Kidney tubule cell (primary cell): Measurements from ENCODE around the gene ZC3H18.

Source experiments
- DNase-seq: peaks from one replicate; pipeline ENCODE4 v3.0.0-alpha.2; 2018; ENCODE audit warnings: low spot score

Gene ZC3H18

DNA sequence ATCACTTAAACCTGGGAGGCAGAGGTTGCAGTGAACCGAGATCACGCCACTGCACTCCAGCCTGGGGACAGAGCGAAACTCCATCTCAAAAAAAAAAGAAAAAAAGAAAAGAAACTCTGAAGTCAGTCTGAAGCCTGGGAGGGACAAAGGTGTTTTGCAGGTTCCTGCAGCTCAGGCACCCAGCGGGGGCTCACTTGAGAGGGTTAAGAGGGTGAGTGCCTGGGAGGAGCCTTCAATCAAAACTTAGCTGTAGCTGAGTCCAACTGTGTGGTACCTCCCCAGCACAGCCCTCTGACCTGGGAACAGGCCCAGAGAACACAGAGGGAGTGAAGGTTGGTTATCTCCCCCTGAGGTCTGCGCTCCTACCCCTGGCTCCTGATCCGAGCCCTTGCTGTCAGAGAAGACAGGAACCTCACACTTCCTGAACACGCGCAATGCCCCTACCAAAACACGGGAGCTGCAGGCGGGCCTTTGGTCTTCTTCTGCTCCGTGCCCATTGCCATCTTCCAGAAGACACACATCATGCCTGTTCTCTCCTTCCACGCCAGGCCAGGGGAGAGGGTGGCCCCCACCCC is 20.4 kb upstream of the ZC3H18 start:
- DNase-seq, result no peak

DNA sequence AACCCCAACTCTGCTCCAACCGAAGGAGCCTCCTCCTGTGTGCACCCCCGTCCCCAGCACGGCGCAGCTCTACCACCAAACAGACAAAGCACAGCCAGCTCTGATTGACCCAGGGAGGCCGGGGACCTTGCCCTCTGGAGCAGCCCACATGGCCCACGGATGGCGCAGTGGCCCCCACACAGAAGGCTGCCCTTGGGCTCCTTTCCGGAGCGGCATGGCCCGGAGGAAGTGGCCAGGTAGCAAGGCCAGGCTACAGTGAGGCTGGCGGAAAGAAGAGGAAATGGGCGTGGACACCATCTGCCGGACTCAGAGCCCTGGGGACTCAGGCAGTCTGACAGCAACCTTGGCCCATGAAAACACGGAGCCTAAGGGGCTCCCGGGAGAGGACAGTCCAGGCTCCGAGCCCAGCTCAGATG is 19.9 kb upstream of the ZC3H18 start:
- DNase-seq, result no peak

DNA sequence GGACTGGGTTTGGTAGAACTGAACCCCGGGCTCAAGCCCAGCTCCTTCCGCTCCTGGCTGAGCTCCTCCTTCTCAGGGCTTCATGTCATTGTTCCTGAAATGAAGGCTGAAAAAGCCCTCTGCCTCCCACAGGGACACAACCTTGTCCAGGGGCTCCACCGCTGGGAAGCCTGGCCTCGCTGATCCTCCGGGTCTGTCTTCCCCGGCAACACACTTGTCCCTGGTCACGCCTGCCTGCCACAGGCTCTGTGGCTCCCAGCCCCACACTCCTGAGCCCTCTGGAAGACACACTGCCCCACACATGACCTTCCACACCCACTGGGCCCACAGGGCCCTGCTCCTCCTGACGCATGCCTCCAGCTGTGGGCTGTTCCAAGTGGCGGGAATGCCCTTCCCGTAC is 18.0 kb upstream of the ZC3H18 start:
- no peak for DNase-seq

DNA sequence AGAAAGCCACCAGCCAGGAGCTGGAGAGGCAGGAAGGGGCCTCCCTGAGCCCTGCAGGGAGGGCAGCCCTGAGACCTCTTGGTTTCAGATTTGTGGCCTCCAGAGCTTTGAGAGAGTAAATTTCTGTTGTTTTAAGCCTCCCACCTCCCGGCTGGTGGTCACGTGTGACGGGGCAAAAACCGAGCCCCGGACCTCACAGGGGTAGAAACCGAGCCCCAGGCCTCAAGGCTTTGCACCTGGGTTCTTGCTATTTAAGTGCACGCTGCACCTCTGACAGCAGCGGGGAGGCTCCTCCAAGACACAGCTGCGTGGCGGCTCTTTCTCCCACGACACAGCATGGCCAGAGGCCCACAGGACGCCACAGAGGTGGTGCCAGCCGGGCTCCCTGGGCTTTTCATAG is 17.4 kb upstream of the ZC3H18 start:
- DNase-seq, result no peak

DNA sequence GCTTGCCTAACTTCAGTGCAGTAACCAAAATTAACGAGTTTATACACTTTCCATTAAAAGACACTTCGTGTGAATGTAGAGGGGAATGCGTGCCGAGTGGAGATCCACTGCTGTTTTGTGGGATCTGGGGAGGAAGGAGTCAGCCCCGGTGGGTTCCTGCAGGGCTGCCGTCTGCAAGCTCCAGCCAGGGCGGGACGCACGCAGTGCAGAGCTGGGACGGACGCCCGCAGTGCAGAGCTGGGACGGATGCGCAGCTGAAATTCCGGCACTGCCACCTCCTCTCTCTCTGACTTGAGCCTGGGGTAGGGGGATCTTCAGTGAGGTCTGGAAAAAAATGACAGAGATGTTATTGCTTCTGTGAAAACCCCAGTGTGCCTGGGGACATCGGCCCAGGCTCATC is 16.5 kb upstream of the ZC3H18 start:
- no peak for DNase-seq

DNA sequence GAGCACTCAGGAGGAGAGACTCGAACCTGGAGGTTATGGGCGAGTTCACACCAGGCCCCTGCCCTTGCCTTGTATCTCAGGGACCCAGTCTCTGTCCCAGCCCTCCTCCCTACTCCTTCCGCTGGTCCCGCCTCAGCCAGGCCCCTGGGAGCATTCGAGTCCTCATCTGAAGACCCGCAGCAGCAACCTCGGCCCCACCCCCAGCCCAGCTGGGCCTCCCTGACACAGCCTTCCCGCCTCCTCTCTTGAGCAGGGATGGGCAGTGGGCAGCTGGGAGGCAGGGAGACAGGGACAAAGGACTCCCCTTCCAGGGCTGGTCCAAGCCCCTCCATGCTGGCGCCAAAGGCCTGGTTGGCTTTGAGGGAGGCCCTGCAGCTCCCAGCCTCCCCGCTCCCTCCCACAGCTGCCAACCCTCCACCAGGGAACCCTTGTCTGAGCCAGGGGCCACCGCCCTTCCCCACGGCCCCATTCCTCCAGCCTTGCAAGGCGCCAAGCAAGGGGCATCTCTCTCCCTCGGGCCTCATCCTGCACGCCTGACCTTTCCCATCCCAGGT is 15.4 kb upstream of the ZC3H18 start:
- no peak for DNase-seq

DNA sequence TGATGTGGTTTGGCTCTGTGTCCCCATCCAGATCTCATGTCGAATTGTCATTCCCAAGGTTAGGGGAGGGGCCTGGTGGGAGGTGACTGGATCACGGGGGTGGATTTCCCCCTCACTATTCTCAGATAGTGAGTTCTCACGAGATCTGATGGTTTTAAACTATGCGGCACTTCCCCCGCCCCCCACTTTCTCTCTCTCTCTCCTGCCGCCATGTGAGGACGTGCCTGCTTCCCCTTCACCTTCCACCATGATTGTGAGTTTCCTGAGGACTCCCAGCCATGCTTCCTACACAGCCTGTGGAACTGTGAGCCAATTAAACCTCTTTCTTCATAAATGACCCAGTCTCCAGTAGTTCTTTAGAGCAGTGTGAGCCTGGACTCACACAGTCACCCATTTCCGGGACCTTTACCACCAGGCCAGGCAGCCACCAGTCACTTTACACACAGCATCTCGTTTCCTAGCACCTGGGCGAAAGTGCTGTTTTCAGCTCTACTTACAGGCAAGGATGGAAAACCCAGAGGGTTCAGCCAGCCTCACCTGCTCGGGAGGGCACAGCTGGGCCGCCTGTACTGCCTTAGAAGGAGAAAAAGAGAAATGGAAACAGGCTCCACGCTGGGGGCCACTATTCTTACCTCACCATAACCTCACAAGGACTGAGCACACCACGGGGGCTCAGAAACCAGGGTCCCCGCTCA is 13.8 kb upstream of the ZC3H18 start:
- DNase-seq, result no peak

DNA sequence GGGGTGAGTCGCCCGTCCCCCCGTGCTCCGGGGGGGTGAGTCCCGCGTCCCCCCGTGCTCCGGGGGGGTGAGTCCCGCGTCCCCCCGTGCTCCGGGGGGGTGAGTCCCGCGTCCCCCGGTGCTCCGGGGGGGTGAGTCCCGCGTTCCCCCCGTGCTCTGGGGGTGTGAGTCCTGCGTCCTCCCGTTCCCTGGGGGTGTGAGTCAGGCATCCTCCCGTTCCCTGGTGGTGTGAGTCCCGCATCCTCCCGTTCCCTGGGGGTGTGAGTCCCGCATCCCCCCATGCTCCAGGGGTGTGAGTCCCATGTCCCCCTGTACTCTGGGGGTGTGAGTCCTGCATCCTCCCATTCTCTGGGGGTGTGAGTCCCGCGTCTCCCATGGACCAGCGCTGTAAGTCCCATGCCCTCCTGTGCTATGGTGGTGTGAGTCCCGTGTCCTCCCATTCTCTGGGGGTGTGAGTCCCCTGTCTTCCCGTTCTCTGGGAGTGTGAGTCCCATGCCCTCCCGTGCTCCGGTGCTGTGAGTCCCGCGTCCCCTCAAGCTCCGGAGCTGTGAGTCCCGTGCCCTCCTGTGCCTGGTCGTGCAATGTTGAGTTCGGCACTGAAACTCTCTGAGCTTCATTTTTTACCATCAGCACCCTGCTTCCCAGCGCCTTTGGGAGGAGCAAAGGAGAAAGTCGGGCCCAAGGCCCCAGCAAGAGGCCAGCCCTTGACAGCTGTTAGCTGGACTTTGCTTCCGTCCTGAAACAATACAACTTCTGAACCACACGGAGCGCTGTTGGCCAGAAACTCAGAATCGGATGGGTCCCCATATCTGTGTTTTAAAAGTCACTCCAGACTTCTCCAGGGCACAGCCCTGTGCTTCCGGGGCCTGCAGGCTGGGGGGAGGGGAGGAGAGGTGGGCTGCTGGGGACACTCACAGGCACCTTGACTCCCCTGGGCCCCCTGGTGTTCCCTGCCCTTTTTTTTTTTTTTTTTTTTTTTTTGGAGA is 11.5 kb upstream of the ZC3H18 start:
- peak; percentile 66 for DNase-seq

DNA sequence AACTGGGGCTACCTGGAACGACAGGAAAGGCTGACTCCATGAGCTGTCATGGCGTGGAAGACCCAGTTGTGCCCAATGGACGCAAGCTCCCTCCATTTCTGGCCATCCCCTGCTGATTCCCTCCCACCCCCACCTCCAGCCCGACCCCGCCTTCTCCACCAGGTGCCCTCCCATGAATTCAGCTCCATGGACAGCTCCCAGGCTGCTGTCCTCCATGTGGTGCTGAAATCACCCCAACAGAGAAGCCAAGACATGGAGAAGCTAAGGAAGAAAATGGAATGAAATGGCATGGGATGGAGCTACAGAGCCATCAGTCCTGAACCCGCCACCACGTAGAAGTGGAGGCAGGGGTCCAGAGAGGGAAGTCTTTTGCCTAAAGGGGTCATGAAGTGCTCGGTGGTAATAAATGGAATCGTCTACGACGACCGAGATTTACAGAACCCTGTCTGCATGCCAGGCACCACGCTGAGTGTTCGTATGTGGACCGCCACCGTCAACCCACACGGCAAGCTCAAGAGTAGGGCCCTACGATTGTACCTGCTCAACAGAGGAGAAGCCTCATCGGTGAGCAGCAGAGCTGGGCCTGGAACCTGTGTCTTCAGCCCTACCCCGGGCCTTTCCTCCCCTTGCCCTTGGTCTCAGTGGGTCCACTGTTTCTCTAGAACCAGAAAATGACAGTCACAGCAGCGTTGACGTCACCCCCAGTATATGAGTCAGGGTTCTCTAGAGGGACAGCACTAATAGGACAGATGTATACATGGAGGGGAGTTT is 9.3 kb upstream of the ZC3H18 start:
- no peak for DNase-seq

DNA sequence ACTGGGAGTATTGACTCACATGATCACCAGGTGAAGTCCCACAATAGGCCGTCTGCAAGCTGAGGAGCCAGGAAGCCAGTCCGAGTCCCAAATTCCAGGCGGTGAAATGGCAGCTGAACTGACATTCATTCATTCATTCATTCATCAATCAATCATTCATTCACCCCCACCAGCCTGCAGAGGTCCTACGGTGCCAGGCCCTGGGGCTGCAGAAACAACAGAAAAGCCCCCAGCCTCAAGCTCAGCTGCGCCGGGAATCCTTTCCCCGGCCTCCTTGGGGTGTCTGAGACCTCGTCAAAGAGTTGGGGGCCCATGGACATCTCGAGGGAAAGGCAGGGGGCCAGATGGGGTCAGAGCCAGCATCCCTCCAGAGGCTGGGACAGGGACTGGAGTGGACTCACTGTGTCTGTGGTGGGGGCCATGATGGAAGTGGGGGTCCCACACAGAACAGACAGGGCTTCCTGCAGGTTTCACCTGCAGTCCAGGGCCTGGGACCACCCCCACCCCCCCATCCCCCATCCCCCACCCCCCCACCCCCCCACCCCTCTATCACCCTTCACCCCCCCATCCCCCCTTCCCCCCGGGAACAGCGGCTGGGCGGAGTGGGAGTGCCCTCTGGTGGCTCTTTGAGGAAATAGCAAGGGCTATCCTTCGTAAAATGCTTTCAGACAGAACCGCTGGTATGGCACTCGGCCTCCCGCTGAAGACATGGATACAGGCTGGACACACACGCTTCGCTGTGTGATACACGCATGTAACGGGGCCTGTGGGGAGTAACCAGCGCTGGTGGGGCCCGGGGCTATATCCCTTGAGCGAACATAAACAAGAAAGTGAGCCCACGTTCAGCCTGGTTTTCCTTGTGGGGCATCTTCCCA is 8.5 kb upstream of the ZC3H18 start:
- DNase-seq, result peak; percentile 50

DNA sequence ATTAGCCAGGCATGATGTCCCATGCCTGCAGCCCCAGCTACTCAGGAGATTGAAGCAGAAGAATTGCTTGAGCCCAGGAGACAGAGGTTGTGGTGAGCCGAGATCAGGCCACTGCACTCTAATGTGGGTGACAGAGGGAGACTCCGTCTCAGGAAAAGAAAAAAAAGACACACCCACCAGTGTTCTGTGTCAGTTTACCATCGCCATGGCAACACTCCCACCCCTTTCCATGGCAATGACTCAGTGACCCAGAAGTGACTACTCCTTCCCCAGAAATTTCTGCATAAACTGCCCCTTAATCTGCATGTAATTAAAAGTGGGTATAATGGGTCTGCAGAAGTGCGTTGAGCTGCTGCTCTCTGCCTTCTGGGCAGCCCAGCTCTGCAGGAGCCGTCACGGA is 4.0 kb upstream of the ZC3H18 start:
- DNase-seq, result peak; percentile 48

DNA sequence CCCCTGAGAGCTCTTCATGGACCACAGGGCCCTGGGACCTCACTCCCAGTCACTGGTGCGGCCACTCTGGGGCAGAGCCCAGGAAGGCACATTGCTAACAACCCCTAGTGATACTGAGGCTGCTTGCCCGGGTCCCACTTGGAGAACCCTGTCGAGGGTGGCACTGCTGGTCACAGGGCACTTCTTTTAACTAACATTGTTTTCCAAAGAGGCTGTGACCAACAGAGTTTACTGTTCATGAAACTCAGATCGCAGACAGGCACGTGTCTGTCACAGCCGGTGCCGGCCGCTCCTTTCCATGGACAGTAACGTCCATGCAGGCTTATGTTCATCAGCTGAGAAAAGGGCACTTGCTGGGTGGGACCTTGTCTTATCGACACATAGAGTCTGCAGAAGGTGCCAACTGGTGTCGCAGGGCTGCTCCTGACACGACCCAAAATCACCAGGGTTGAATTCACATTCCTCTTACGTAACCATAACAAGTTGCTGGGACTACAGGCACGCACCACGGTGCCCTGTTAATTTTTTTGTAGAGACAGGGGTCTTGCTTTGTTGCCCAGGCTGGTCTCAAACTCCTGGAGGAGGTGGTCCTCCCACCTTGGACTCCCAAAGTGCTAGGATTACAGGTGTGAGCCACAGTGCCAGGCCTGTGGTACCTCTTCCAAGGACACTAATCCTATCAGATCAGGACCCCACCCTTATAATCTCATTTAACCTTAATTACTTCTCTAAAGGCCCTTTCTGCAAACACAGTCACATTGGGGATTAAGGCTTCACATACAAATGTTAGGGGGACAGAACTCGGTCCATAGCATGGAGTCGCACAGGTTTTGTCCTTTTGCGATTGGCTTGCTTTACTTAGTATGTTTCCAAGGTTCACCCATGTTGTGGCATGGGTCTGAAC is 1.2 kb upstream of the ZC3H18 start:
- DNase-seq, result no peak

DNA sequence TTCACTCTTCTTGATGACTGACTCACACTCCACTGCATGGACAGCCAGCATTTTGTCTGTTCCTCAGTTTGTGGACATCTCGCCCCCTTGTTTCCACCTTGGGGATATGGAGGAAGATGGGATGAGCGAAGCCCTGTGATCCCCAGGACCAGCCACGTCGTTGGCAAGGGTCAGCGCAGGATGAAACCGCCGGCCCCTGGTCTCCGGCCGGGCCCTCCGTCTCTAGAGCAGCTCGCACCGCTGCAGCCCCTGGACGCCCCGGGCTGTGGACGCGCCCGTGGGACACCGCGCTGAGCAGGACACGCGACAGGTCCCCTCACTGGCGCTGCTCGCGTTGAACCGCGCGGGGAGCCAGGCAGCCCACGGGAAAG is 604 bp upstream of the ZC3H18 start:
- peak; percentile 13 for DNase-seq

DNA sequence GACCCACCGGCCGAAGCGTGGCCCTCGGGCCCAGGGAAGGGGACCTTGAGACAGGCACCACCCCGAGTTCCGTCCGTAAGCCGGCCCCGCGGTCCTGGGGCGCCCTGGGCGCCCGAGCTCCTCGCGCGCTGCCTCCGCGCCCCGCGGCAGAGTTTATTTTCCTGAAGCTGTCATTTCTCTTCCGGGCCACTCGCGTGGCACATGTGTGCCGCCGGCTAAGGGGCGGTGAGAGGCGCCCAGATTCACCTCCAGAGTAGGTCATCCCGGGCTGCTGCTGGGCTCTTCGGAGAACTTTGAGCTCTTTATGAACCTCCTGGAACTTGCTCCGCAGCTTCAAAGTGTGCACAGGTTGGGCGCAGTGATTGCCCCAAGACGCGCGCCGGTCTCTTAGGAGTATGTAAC is 489 bp downstream of the ZC3H18 start:
- DNase-seq, result peak; percentile 37

DNA sequence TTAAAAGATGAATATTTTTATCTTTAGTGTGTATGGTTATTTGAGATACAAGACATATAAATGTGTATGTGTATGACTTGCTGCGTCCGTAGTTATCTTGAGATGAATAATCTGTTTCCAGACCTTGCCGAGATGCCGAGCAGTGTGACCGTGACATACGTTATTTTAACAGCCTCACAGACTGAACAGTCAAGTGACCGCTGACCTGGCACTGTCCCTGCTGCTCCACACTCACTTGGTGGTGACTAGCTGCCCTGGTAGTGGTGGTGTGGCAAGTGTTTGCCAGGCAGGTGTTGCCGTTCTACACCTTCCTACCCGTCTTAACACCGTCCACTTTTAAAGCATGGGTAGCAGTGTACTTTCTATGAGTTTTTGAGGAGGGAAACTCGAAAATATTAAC is 5.0 kb downstream of the ZC3H18 start:
- DNase-seq, result no peak

DNA sequence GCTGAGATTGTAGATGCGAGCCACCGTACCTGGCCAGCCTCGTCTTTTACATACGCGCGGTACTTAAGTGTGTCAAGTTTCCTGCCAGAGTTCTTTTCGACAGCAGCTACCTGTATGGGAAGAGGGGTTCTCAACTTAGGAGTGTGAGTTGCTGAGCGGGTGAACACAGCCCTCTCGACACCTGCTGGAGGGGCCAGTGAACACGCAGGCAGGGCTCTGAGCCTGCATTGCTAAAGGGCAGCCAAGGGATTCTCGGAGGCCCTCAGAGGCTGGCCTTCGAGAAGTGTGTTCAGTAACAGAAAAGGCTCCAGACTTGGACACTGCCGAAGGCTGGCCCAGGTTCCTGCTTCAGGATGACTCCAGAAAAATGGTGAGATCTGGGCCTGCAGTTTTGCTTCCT is 6.1 kb downstream of the ZC3H18 start:
- no peak for DNase-seq

DNA sequence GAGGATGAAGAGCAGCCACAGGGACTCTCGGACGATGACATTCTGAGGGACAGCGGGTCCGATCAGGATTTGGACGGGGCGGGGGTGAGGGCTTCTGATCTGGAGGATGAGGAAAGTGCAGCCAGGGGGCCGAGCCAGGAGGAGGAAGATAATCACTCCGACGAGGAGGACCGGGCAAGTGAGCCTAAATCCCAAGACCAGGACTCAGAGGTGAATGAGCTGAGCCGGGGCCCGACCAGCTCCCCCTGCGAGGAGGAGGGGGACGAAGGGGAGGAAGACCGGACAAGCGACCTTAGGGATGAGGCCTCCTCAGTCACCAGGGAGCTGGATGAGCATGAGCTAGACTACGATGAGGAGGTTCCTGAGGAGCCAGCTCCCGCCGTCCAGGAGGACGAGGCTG is 7.0 kb downstream of the ZC3H18 start:
- no peak for DNase-seq

DNA sequence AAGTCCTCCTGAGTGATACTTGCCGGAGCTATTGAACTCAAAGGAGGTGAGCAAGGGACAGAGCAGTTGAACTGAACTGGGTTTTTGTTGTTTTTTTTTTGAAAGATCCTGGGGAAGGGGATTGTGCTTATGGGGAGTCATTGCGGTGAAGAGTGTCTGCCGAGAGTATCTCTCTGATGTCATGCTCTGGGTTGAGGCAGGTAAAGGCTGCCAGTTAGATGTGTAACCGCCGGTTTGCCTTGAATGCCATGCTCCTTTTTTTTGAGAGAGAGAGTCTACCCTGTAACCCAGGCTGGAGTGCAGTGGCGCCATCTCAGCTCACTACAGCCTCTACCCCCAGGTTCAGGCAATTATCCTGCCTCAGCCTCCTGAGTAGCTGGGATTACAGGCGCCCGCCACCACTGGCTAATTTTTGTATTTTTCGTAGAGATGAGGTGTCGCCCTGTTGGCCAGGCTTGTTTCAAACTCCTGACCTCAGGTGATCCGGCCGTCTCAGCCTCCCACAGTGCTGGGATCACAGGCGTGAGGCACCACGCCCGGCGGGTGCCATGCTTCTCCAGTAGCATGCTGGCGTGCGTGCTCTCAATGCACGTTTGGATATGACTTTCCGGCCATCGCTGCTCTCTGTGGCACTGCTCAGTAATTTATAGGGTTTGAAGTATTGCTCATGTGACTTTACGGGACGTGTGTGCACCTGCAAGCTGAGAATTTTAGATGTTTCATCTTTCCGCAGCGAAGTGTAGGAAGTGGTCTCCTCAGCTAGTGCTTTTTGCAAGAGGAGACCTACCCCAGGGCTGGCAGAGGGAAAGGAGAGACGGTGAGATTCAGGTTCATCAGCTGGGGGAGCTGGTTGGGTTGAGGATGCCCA is 8.5 kb downstream of the ZC3H18 start:
- DNase-seq, result no peak

DNA sequence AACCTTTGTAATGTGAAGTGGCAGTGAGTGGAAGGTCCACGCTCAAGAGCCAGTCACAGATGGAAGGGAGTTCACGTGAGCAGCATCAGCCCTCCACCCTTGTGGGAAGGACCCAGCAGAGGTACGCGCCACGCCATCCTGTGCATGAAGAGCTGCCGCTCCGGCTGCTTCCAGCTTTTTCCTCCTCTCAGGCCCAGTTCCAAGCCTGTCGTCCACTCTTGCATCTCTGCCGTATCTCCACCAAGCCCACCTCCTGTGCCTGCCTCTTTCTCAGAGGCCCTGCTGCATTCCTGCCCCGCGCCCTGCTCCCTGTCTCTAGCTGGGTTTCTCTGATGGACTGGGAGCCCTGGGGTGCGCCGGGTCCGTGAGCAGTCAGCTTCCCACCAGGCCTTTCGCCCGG is 10.2 kb downstream of the ZC3H18 start:
- DNase-seq, result no peak
